Endothelial cell of umbilical vein (primary cell): Measurements from ENCODE around the gene NCK2. TPM values are rescaled to one million over a fixed set of nuclear protein-coding genes. Genes with fewer than 3 reads are reported as not detected.

Experiments
- BruUV-seq: library from RNA; stranded (reverse); fragments of 400-500 nt; replicated peaks from 2 replicates; lab custom pipeline; 2021; lab: Mats Ljungman, UMichigan
- CTCF ChIA-PET: fragments of 300-600, 350-600 bp; sonication (Branson Sonifier 250); formaldehyde crosslinking; loops from one replicate; lab custom pipeline; 2021; ENCODE audit warnings: antibody characterized with exemption, inconsistent platforms; lab: Charles Lee
- POLR2A ChIA-PET: fragments of 300-600, 350-600 bp; sonication (Branson Sonifier 250); formaldehyde crosslinking; loops from one replicate; lab custom pipeline; 2021; ENCODE audit warnings: antibody characterized with exemption, inconsistent platforms; lab: Charles Lee
- DNase-seq: peaks from one replicate; pipeline ENCODE4 v3.0.0-alpha.2; 2011; ENCODE audit warnings: low read depth, low spot score
- FAIRE-seq: peaks from 2 replicates; lab custom pipeline; 2011; peaks lifted over from hg19 to GRCh38; lab: Jason Lieb, UNC
- H2AFZ ChIP-seq: 2 replicates; pipeline ENCODE4 v1.6.0; 2012; ENCODE audit warnings: low read depth, low read length, control low read depth, inconsistent platforms
- H3K27ac ChIP-seq: 2 replicates; pipeline ENCODE4 v1.5.1; 2011; ENCODE audit warnings: low read depth, mild to moderate bottlenecking, control low read depth, low read length, moderate library complexity; ENCODE audit not compliant: insufficient read depth
- H3K27me3 ChIP-seq, 2 experiments: 2 replicates each; pipeline versions ENCODE4 v1.6.0 to v1.6.1; 2011; ENCODE audit warnings: low read length in 2 of 2, mixed read lengths in 1 of 2; ENCODE audit not compliant: control insufficient read depth in 2 of 2, insufficient read depth in 2 of 2
- H3K36me3 ChIP-seq, 2 experiments: 2 replicates in 1 of 2; 3 replicates in 1 of 2; pipeline ENCODE4 v1.5.1; 2011; ENCODE audit warnings: low read length in 2 of 2, mild to moderate bottlenecking in 1 of 2, moderate library complexity in 1 of 2; ENCODE audit not compliant: control insufficient read depth in 2 of 2, insufficient read depth in 2 of 2; ENCODE audit errors: extremely low read depth in 1 of 2
- H3K4me1 ChIP-seq: 3 replicates; pipeline ENCODE4 v1.5.1; 2011; ENCODE audit warnings: mild to moderate bottlenecking, low read length; ENCODE audit not compliant: control insufficient read depth, insufficient read depth; ENCODE audit errors: extremely low read depth
- H3K4me2 ChIP-seq: 2 replicates; pipeline ENCODE4 v1.6.1; 2011; ENCODE audit warnings: low read length, control low read depth, mixed read lengths; ENCODE audit not compliant: insufficient read depth
- H3K4me3 ChIP-seq, 3 experiments: fragments of 200-600 bp in 1 of 3; sonication (generic), shearing (Covaris generic) in 1 of 3; replicated peaks in 1 of 3; 2 replicates each; pipeline ENCODE4 v1.5.1; 2011 to 2016; ENCODE audit warnings: control low read depth in 3 of 3, low read length in 3 of 3, mild to moderate bottlenecking in 2 of 3, inconsistent platforms in 1 of 3, low read depth in 1 of 3, moderate library complexity in 1 of 3; ENCODE audit not compliant: insufficient read depth in 1 of 3
- H3K79me2 ChIP-seq: 2 replicates; pipeline ENCODE4 v1.6.0; 2012; ENCODE audit warnings: low read length, inconsistent platforms; ENCODE audit not compliant: control insufficient read depth, insufficient read depth
- H3K9ac ChIP-seq: replicated peaks from 2 replicates; pipeline ENCODE3; 2011; ENCODE audit warnings: low read length, control low read depth; ENCODE audit not compliant: insufficient read depth; ENCODE audit errors: extremely low read depth
- H3K9me1 ChIP-seq: replicated peaks from 3 replicates; pipeline ENCODE4 v1.6.0; 2011; ENCODE audit warnings: mild to moderate bottlenecking, low read length; ENCODE audit not compliant: control insufficient read depth, insufficient read depth; ENCODE audit errors: extremely low read depth
- H3K9me3 ChIP-seq: replicated peaks from 2 replicates; pipeline ENCODE4 v1.5.1; 2012; ENCODE audit warnings: low read length, inconsistent platforms; ENCODE audit not compliant: control insufficient read depth, insufficient read depth
- H4K20me1 ChIP-seq: replicated peaks from 2 replicates; pipeline ENCODE3; 2011; ENCODE audit warnings: mild to moderate bottlenecking, low read length; ENCODE audit not compliant: control insufficient read depth, insufficient read depth; ENCODE audit errors: extremely low read depth
- EZH2 ChIP-seq: IDR thresholded peaks from 2 replicates; pipeline ENCODE4 v1.6.1; 2012; ENCODE audit warnings: borderline replicate concordance, low read depth, mild to moderate bottlenecking, moderate library complexity, low read length, inconsistent platforms; ENCODE audit not compliant: severe bottlenecking
- FOS ChIP-seq: IDR thresholded peaks from 2 replicates; pipeline ENCODE4 v1.6.1; 2011; ENCODE audit warnings: mild to moderate bottlenecking, low read length, moderate library complexity, borderline replicate concordance; ENCODE audit not compliant: insufficient read depth
- GATA2 ChIP-seq: IDR thresholded peaks from 2 replicates; pipeline ENCODE4 v1.7.0; 2011; ENCODE audit warnings: low read depth, mild to moderate bottlenecking, moderate library complexity, mixed read lengths, low read length; ENCODE audit not compliant: insufficient read length, insufficient read depth
- JUN ChIP-seq: IDR thresholded peaks from 2 replicates; pipeline ENCODE4 v1.6.1; 2011; ENCODE audit warnings: borderline replicate concordance, low read depth; ENCODE audit not compliant: insufficient read length, insufficient read depth
- MYC ChIP-seq: IDR thresholded peaks from one replicate; pipeline ENCODE4 v1.6.1; 2011; ENCODE audit warnings: mild to moderate bottlenecking, low read depth, low read length
- POLR2A ChIP-seq: IDR thresholded peaks from 2 replicates; pipeline ENCODE4 v1.6.1; 2012; ENCODE audit warnings: low read depth, mild to moderate bottlenecking, control low read depth, low read length
- POLR2AphosphoS5 ChIP-seq: IDR thresholded peaks from 2 replicates; pipeline ENCODE4 v1.6.1; 2012; ENCODE audit warnings: low read depth, mild to moderate bottlenecking, control low read depth, low read length, moderate library complexity; ENCODE audit not compliant: insufficient read depth
- dilution Hi-C: fragments of 300-500 bp; cut with MboI; formaldehyde crosslinking; loops from one replicate; pipeline ENCODE4 v1.15.0; 2019; ENCODE audit warnings: low sequenced_read_pairs; ENCODE audit not compliant: extremely low pct_ligation_motif_present
- intact Hi-C: fragments of 100-400 bp; cut with micrococcal nuclease; formaldehyde crosslinking; loops from one replicate; pipeline ENCODE4 v1.10.0; 2022
- polyA plus RNA-seq, 4 experiments: library from polyadenylated mRNA; depleted of rRNA in 3 of 4; stranded (reverse) in 3 of 4; unstranded in 1 of 4; fragments of >200 nt; gene quantifications; 2 replicates each; pipeline versions ENCODE4 v1.2.1 to v1.2.3, GENCODE V29; 2011 to 2012; ENCODE audit warnings: missing spikeins in 1 of 4
- total RNA-seq: library from RNA; stranded (reverse); gene quantifications from 2 replicates; pipeline ENCODE4 v1.2.3, GENCODE V29; 2021
- TF ChIP-seq, protein P1 (sequence below), 2 donors: IDR thresholded peaks; 1 replicate in 1 of 2; 2 replicates in 1 of 2; pipeline ENCODE4 v1.5.1; 2011; ENCODE audit warnings: low read length in 2 of 2, mild to moderate bottlenecking in 2 of 2, moderate library complexity in 2 of 2, control low read depth in 1 of 2, inconsistent platforms in 1 of 2, low read depth in 1 of 2; ENCODE audit not compliant: insufficient read depth in 1 of 2; ENCODE audit errors: extremely low read depth in 1 of 2
- TF ChIP-seq, protein P2 (sequence below): IDR thresholded peaks from 2 replicates; pipeline ENCODE4 v1.6.1; 2011; ENCODE audit not compliant: insufficient read depth, insufficient read length

Gene NCK2
- total and polyA plus RNA-seq, 2 donors (not counting 3 experiments of a cell fraction or from before 2014, with no cell fraction given): 23.8 to 39.1 TPM

DNA sequence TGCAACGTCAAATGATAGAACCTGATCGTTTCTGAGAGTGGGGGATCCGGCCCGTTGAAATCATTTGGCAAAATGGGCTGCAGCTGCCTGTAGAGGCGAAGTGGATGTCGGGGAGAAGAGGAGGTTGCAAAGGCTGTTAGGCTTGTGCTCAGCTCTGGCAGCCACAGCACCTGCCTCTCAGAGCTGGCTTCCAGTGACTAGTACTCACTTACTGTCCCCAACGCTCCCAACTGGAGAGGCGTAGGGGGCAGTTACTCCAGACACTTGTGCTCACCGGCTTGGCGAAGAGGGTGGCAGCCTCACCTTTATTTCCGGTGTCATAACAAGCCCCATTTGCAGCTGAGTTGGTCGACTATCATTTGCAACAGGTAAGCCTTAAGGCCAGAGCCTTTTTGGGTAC, 37.9 kb downstream of the NCK2 start:
- TF ChIP-seq, protein P1, sequence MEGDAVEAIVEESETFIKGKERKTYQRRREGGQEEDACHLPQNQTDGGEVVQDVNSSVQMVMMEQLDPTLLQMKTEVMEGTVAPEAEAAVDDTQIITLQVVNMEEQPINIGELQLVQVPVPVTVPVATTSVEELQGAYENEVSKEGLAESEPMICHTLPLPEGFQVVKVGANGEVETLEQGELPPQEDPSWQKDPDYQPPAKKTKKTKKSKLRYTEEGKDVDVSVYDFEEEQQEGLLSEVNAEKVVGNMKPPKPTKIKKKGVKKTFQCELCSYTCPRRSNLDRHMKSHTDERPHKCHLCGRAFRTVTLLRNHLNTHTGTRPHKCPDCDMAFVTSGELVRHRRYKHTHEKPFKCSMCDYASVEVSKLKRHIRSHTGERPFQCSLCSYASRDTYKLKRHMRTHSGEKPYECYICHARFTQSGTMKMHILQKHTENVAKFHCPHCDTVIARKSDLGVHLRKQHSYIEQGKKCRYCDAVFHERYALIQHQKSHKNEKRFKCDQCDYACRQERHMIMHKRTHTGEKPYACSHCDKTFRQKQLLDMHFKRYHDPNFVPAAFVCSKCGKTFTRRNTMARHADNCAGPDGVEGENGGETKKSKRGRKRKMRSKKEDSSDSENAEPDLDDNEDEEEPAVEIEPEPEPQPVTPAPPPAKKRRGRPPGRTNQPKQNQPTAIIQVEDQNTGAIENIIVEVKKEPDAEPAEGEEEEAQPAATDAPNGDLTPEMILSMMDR (IDR thresholded peaks at IDR 0.05; ENCODE audit: extremely low read depth in 1 of 2, insufficient read depth in 1 of 2, low read depth in 1 of 2, low read length in 2 of 2): no peak
- TF ChIP-seq POLR2AphosphoS5 (no peak), MYC (no peak), FOS (no peak), JUN (no peak)
- ChIA-PET POLR2A (no interaction called here), CTCF (interaction anchor here (0.8 kb wide), 1 partner anchor 14 kb away, joined by 3 read pairs; no protein-coding TSS in a partner anchor)
- H3K27ac ChIP-seq: no peak overlapping the region
- no peak overlapping the region for H3K9ac ChIP-seq
- H3K4me3 ChIP-seq: no peak overlapping the region
- peaks cover 2% of the 10 kb centered on the region for H3K4me1 ChIP-seq
- H3K9me1 ChIP-seq: no peaks in the 10 kb centered on the region
- dilution Hi-C loops: no loop called here
- H3K9me3 ChIP-seq: no peaks in the 10 kb centered on the region
- H3K27me3 ChIP-seq: no peaks in the 10 kb centered on the region
- FAIRE-seq (no peak), DNase-seq (no peak)
- no peak overlapping the region for H3K4me2 ChIP-seq
- intact Hi-C loops: no loop called here
- H2AFZ ChIP-seq: no peak overlapping the region
- no TSS peak for BruUV-seq
- no peaks in the 10 kb centered on the region for H4K20me1 ChIP-seq
- H3K79me2 ChIP-seq: peaks cover 30% of the 10 kb centered on the region
- no peaks in the 10 kb centered on the region for H3K36me3 ChIP-seq

DNA sequence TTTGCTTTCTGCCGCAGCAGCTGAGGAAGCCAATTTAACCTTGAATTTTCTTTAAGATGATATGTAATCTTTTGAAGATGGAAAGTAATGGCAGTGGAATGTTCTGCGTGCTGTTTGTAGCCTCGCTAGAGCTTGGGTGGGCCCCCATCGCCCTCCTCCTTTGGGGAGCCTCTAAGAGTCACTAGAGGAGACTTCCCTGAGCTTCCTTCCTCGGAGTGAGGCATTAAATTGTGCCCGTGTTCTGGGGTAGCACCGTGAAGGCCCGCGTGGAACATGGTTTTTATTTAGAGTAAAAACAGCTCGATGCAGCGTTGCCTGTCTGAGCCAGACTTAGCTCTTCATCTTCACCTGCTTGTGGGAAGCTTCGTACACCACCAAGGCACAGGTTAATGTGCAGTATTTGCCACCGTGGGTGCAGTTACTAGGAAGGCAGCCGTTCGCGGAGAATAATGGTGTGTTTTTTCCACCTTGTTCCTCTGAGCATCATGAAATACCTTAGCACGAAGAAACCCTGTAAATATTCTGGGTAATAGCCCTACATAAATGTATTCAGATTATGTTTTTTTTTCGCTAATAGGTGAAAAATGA, 38.5 kb downstream of the NCK2 start:
- BruUV-seq: no TSS peak
- Histone ChIP-seq H3K9me1 (no peaks in the 10 kb centered on the region), H3K9ac (no peak overlapping the region), H3K4me2 (no peak overlapping the region), H2AFZ (no peak overlapping the region), H3K36me3 (no peaks in the 10 kb centered on the region), H3K4me3 (no peak overlapping the region), H3K27ac (no peak overlapping the region), H3K4me1 (peaks cover 2% of the 10 kb centered on the region), H3K9me3 (no peaks in the 10 kb centered on the region), H3K79me2 (peaks cover 26% of the 10 kb centered on the region), H4K20me1 (no peaks in the 10 kb centered on the region), H3K27me3 (no peaks in the 10 kb centered on the region)
- TF ChIP-seq EZH2 (no peak), GATA2 (no peak), JUN (no peak), POLR2AphosphoS5 (no peak), MYC (no peak), POLR2A (no peak), FOS (no peak)
- TF ChIP-seq, protein P2, sequence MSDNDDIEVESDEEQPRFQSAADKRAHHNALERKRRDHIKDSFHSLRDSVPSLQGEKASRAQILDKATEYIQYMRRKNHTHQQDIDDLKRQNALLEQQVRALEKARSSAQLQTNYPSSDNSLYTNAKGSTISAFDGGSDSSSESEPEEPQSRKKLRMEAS: no peak
- TF ChIP-seq, protein P1 (IDR thresholded peaks at IDR 0.05; ENCODE audit: extremely low read depth in 1 of 2, insufficient read depth in 1 of 2, low read depth in 1 of 2, low read length in 2 of 2): no peak
- intact Hi-C loops: no loop called here
- FAIRE-seq (no peak), DNase-seq (no peak)
- CTCF ChIA-PET: no interaction called here
- POLR2A ChIA-PET: no interaction called here
- dilution Hi-C loops: no loop called here
